NCI-H128 (cell line): Measurements from ENCODE around the gene CRLF3.
"Not testable (repeated sequence)": the region's sequence is repeated elsewhere in the genome, so short reads cannot be mapped to it uniquely, and the experiment has no call there.

Experiments used
- DNase-seq: peaks from one replicate; lab custom pipeline; 2025; ENCODE audit not compliant: unreplicated experiment; lab: John Stamatoyannopoulos, UW

CRLF3 gene

DNA sequence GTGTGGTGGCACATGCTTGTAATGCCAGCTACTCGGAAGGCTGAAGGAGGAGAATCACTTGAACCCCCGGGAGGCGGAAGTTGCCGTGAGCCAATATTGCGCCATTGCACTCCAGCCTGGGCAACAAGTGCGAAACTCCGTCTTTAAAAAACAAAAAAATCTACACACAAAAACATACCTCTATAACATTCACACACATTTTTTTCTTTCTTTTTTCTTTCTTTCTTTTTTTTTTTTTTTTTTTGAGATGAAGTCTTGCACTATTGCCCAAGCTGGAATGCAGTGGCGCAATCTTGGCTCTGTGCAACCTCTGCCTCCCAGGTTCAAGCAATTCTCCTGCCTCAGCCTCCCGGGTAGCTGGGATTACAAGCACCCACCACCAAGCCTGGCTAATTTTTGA lies 9.6 kb downstream of the CRLF3 start:
- not testable (repeated sequence) for DNase-seq

DNA sequence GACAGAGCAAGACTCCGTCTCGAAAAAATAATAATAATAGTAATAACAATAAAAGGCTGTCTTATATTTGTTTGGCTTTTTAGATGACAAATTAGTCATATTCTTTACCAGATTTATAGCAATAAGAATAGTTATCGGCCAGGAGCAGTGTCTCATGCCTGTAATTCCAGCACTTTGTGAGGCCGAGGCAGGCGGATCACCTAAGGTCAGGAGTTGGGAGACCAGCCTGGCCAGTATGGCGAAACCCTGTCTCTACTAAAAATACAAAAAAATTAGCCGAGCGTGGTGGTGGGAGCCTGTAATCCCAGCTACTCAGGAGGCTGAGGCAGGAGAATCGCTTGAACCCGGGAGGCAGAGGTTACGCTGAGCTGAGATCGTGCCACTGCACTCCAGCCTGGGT lies 10.3 kb downstream of the CRLF3 start:
- DNase-seq: not testable (repeated sequence)

DNA sequence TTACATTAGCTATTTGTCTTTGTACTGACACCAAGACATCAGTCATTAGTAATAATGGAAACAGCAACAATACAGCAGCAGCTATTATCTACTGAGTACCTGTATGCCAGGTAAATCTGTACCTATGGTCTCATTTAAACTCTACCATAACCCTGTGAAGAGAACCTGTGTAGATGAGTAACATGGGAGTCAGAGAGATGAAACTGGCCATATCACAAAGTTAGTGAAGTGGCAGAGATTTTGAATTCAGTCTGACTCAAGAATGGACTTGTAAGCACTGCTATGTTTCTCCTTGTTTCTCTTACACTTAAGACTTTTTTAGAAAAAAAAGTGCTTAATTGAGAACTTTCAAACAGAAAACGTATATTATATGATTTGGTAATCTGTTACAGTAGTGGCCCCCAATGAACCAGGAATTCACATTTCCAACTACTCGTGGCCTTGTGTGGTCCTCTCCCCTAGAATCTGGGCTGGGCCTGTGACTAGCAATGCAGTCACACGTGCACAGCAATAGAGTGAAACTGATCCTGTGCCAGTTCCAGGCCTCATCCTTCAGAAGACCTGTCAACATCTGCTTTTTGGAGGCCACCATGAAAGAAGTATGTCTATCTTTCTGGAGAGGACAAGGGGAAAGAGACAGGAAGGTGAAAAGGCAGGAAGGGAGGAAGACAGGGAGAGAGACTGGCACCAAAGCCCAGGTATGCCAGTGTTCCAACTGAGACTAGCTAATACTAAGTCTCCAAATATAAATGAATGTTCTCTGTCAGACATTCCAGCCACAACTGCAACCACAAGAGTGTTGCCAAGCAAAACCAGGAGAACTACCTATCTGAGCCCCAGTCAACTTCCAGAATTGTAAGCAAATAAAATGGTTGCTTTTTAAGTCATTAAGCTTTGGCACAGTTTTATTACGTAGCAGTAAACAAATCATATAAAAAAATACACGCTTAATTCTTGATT lies 12.0 kb downstream of the CRLF3 start:
- no peak for DNase-seq

DNA sequence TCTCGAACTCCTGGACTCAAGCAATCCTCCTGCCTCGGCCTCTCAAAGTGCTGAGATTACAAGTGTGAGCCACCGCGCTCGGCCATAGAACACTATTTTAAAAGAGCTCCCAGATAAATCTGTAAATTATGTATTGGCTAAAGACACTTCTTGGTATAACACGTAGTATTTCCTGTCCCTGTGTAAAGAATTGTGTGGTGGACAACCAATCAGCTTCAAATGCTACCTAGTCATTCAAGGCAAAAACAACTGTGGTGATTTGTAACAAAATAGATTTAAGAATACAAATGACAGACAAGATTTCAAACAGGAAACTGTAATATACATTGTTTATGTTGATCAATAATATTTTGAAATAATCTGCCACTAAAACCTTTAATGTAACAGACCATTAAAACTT lies 14.6 kb downstream of the CRLF3 start:
- DNase-seq: no peak

DNA sequence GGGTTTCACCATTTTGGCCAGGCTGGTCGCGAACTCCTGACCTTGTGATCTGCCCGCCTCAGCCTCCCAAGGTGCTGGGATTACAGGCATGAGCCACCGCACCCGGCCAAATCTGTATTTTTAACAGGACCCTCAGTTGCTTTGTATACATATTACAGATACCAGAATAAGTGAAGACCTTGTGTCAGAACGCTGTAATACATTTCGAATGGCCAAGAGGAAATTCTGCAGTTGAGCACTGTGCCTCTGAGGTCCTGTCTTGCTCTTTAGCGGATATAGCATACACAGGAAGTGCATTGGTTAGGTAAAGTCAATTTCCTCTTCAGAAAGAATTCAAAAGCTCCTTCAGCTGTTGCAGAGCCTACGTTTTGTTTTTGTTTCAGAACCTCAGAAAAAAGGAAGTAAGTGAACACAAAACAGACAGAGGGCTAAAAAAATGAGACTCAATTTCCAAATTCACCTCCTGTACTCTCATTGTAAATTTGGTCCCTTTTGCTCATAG lies 15.7 kb downstream of the CRLF3 start:
- DNase-seq: no peak

DNA sequence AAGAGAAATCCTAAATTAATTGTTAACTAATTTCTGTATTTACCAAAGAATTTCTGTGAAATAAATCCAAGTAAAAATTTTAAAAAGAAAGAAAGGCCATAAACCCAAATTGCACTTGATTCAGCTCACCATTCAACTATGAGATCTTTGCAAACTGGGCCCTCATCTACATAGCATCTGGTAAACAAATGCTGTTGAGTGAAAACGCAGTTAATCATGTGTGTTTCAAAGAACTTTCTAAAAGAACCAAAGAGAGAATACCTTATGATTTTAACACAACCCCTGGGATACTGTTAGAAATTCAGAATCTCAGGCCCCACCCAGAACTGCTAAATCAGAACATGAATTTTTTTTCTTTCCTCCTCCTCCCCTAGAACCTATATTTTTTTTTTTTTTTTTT lies 16.6 kb downstream of the CRLF3 start:
- no peak for DNase-seq

DNA sequence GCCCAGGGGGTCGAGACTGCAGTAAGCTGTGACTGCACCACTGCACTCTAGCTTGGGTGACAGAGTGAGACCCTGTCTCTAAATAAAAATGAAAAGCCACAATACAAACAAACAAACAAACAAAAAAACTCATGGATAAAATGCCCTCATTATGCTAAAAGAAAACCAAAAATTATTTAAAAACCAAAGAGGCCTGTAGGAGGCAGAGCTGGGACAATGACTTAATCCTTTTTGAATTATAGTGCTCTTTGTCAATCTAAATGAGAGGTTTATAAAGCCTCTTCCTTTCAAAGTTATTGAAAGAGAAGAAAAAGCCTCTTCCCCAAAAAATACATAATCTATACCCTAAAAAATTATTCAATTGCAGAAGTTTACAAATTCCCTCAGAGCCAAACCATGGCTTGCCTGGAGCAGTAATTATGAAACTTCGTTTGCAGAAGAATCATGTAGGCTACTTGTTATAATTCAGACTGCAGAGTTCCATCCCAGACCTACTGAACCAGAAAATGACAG lies 18.5 kb downstream of the CRLF3 start:
- no peak for DNase-seq

DNA sequence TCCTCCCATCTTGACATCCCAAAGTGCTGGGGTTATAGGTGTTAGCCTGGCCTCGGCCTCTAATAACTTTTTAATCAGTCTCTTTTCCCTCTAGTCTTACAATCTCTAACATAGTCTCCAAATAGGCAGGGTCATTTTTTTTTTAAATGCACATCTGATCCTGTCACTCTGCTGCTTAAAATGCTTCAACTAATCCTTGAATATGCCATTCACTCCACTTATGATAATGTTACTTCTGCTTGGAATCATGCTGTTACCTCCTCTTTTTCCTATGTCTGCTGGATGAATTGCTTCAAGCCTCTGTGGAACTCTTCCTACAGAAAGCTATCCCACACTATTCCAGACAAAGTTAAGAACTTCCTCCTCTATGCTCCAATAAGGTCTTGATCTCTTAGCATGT lies 22.8 kb downstream of the CRLF3 start:
- no peak for DNase-seq

DNA sequence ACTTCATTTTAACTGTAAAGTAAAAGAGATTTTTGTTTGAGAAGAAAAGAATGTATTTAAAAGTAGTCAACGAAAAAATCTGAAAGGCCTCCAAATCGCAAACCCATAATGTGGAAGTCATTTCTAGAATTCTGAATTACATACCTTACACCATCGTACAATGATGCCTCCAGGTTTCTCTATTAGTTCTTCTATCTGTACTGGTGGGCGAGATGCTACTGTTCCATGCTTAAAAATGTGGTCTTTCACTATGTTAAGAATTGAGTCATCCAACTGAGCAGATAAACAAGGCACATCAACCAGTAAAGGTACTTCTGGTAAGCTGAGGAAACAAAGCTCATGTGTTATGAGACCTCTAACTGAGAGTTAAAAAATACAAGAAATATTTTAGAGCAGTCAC lies 28.5 kb downstream of the CRLF3 start:
- no peak for DNase-seq

DNA sequence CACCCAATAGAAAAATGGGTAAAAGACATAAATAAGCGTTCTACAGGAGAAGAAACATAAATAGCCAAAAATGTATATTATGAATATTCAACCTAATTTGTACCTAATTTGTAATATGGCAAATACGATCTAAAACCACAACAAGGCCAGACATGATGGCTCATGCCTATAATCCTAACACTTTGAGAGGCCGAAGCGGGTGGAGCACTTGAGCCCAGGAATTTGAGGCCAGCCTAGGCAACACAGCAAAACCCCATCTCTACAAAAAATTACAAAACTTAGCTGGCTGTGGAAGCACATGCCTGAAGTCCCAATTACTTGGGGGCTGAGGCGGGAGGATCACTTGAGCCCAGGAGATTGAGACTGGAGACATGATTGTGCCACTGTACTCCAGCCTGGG lies 30.1 kb downstream of the CRLF3 start:
- no peak for DNase-seq

DNA sequence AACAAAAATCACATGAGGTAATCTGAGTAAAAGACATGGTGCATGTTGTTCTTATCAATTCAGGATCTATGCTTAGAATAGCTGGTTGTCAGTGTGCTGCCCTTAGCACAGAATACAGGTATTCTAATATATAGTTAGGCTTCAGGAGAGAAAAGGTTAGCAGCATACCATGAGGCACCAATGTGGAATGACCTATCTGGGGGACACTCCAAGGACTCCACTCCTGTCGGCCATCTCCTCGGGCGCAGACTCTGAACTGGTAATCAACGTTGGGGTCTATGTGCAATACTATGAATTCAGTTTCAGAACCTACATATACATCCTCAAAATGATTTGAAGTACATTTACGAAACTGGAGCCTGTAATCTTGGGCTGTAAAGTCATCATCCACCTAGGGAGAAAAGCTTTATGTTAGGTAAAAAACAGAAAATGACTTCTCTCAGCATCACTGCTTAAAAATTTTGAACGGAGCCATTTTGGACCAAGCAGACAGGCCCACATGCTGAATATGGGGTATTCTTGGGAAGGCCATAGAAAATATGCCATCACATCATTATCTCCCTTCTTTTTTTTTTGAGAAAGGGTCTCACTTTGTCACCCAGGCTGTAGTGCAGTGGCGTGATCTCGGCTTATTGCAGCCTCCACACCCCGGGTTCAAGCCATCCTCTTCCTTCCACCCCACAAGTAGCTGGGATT lies 31.1 kb downstream of the CRLF3 start:
- no peak for DNase-seq

DNA sequence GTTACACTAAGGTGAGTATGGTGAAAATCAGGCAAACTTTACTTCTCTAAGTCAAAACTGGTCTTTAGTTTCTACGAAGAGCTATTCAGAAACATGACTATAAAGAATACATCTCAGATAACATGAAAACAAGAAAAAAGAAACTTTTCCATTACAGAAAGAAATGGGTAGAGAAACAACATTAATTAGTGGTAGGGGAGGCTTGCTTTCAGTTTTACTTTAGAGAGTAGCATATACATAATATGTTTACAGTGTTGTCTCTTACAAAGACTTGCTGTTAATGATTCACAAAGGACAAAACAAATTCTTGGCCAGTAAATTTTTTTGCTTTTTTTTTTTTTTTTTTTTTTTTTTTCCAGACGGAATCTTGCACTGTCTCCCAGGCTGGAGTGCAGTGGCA lies 34.2 kb downstream of the CRLF3 start:
- DNase-seq: no peak

DNA sequence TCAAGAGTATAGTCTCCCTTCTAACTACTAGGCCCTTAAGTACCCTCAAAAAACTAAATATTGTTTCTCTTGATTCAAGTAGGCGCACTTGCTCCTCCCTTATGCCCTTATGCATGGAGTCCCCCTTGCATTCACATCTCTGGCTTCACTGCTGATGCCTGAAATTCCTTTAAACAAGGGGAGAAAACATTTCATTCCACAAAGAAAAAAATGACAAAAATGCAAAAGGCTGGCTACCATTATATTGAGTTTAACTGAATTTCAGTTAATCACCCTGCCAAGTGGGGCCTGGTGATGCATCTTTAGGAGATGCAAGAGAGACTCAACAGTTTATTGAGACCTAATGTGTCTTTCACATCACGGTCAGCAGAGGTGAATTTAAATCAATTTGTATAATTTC lies 35.6 kb downstream of the CRLF3 start:
- no peak for DNase-seq

DNA sequence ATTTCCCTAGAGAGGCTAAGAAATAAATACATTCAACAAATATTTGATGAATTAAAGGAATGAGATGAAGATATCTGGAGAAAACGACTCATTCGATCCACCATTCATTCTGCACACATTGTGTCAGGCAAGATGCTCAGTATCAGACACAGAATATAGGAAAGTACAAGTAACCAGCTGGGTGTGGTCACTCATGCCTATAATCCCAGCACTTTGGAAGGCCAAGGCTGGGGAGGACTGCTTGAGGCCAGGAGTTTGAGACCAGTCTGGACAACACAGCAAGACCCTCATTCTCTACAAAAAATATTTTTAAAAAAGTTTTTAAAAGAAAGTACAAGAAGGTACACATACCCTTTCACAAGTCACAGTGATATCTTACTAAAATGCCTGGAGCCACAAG lies 42.3 kb downstream of the CRLF3 start:
- no peak for DNase-seq

DNA sequence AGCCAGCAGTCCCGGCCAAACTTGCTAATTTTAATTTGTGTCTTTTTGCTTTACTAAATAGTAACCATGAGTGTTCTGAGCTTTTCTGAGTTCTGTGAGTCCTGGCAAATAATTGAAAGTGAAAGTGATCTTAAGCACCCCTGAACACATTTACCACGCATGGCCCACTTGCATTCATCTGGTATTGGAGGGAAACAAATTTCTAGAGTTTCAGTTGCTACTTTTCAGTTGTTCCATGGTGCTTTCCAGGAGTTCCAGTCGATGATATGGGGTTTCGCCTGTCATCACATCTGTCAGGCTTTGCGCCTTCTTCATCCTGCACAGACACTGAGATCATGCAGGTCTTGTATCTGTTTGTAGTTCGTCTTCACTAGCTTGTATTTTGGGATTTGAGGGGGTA lies 44.1 kb downstream of the CRLF3 start:
- DNase-seq: no peak

DNA sequence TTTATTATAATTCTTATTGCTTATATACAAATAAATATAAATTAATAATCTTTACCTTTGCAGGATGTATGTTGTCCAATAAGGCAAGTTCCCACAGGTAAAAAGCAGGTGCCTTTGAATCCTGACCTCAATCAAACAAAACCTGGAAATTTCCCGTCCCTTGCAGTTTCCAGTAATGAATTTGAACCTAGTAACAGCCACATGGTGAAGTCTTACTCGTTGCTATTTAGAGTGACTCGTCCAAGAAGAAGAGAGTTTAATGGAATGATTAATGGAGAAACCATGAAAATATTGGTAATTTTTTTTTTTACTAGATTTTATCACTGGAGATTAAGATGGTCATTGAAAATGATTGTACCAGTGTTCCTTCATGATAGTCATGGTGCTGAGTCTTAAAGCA lies 55.7 kb downstream of the CRLF3 start:
- DNase-seq: not testable (repeated sequence)

DNA sequence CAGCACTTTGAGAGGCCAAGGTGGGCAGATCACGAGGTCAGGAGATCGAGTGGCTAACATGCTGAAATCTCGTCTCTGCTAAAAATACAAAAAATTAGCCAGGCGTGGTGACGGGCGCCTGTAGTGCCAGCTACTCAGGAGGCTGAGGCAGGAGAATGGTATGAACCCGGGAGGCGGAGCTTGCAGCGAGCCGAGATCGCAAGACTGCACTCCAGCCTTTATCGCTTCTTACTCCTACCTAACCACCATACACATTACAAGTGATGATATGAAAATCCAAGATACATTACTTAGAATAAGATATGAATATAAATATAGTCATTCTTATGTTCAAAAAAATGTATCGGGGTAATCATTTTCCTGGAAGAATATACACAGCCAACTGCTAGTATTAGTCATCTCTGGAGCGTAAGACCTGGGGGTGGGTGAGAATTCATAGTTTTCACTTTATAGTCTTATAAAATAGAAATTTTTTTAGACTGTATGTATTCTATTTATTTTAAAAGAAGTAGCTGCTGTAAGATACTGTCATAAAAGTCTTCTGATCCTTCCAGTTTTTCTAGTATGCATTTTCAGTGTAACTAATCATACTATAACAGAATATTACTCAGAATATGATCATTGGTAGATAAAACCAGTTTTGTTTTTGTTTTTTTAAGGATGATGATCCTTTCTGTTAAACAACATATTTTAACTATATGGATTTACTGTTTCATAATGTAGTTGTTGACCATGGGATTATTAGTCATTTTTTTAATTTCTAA lies 56.7 kb downstream of the CRLF3 start:
- DNase-seq: not testable (repeated sequence)

DNA sequence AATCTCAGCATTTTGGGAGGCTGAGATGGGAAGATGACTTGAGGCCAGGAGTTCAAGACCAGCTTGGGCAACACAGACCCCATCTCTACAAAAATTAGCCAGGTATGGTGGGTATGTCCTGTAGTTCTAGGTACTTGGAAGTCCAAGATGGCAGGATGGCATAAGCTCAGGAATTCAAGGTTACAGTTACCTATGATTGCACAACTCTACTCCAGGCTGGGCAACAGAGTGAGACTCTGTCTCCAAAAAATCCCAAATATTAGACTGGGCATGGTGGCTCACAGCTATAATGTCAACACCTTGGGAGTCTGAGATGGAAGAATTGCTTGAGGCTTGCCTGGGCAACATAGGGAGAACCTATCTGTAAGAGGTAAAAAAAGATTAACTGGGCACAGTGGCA lies 63.4 kb downstream of the CRLF3 start:
- no peak for DNase-seq

DNA sequence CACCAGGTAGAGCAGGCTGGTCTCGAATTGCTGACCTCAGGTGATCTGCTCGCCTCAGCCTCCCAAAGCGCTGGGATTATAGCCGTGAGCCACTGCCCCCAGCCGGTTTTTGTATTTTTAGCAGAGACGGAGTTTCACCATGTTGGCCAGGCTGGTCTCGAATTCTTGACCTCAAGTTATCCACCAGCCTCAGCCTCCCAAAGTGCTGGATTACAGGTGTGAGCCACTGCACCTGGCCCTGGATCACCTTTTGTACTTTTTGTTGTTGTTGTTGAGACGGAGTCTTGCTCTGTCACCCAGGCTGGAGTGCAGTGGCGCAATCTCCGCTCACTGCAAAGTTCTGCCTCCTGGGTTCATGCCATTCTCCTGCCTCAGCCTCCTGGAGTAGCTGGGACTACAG lies 71.2 kb downstream of the CRLF3 start:
- DNase-seq: not testable (repeated sequence)

DNA sequence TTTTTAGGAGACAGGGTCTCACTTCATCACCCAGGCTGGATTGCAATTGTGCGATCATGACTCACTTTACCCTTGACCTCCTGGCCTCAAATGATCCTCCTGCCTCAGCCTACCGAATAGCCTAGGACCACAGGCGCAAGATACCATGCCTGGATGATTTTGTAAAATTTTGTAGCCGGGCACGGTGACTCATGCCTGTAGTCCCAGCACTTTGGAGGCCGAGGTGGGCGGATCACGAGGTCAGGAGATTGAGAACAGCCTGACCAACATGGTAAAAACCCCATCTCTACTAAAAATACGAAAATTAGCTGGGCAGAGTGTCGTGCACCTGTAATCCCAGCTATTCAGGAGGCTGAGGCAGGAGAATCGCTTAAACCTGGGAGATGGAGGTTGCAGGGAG lies 73.5 kb downstream of the CRLF3 start:
- DNase-seq: not testable (repeated sequence)

DNA sequence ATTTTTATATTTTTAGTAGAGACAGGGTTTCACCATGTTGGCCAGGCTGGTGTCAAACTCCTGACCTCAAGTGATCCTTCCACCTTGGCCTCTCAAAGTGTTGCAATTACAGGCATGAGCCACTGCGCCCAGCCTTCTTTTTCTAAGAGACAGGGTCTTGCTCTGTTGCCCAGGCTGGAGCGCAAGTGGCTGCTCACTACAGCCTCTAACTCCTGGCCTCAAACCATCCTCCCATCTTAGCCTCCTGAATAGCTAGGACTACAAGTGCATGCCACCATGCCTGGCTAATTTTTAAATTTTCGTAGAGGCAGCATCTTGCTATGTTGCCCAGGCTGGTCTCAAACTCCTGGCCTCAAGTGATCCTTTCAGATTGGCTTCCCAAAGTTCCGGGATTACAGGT lies 76.9 kb downstream of the CRLF3 start:
- not testable (repeated sequence) for DNase-seq
